Subcutaneous adipose tissue (tissue), 4 donors: ENCODE measurements around the gene ABCG2. TPM values are rescaled to one million over a fixed set of nuclear protein-coding genes. Genes with fewer than 3 reads are reported as not detected.

ENCODE experiments used
- total RNA-seq, 4 donors: library from RNA; depleted of rRNA; stranded (reverse); fragments of >200 nt; gene quantifications; one replicate each; pipeline ENCODE4 v1.1.0, GENCODE V29; 2016
- TF ChIP-seq, protein P1 (sequence below): fragments of 450-650 bp; IDR thresholded peaks from one replicate; pipeline ENCODE4 v1.5.1; 2016; ENCODE audit warnings: low read depth, mild to moderate bottlenecking, control low read depth, antibody characterized with exemption, moderate library complexity

The ABCG2 gene
- total RNA-seq, 4 donors from 2014 or later, result 4.9 to 12.4 (median 5.9) TPM

DNA sequence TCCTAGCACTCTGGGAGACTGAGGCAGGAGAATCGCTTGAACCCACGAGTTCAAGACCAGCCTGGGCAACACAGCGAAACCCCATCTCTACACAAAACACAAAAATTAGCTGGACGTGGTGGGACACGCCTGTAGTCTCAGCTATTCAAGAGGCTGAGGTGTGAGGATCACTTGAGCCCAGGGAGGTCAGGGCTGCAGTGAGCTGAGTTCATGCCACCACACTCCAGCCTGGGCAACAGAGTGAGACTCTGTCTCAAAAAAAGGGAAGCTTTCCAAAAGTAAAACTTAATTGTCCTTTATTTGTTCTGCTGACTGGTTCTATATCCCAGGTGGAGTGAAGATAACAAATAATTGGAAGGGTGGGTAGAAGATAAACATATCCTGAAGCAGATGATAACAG is 45.6 kb downstream of the ABCG2 start:
- TF ChIP-seq, protein P1, sequence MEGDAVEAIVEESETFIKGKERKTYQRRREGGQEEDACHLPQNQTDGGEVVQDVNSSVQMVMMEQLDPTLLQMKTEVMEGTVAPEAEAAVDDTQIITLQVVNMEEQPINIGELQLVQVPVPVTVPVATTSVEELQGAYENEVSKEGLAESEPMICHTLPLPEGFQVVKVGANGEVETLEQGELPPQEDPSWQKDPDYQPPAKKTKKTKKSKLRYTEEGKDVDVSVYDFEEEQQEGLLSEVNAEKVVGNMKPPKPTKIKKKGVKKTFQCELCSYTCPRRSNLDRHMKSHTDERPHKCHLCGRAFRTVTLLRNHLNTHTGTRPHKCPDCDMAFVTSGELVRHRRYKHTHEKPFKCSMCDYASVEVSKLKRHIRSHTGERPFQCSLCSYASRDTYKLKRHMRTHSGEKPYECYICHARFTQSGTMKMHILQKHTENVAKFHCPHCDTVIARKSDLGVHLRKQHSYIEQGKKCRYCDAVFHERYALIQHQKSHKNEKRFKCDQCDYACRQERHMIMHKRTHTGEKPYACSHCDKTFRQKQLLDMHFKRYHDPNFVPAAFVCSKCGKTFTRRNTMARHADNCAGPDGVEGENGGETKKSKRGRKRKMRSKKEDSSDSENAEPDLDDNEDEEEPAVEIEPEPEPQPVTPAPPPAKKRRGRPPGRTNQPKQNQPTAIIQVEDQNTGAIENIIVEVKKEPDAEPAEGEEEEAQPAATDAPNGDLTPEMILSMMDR, result no peak

DNA sequence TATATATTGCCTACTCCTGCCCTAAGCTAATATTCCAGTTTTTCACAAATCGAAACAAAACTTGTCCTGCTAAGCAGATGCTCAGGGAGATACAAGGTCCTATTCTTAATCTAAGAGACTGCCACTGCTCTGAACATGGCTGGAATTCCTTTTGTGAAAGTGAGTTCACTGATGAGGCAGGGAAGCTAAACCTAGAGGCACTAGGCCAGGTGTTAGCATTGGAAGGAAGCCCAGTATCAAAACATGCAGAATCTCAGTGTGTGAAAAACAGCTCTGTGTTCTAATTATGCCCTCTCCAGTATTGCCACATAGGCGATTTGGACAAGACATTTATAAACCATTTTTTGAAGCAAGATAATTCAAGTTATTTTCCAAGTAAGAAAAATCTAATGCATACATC is 47.6 kb downstream of the ABCG2 start:
- TF ChIP-seq, protein P1, result no peak

DNA sequence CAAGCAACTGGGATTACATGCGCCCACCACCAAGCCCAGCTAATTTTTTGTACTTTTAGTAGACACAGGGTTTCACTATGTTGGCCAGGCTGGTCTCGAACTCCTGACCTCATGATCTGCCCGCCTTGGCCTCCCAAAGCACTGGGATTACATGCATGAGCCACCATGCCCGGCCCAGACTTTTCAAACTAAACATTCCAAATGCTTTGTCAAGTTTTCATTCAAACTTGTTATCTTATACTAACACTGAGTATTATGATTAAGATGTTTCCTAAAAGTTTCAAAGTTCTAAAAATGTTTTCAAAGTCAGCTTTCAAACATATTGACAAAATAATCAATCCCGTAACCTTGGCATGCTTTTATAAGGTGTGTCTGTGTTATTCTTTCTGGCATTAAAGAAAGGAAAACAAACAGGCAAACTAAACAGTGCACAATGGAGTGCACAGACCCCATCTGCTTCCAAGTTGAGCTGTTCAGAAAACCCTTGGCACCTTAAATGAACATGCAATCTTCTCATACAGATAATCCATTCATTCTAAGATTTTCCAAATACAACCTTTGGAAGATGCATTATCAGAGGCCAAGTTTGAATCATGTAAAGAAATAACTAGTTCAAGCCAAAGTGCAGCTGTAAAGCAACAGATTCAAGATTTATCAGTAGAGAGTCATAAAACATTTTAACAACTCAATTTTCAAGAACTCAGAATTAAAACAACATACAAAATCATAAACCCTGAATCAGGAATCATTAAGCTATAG is 49.1 kb downstream of the ABCG2 start:
- TF ChIP-seq, protein P1, result no peak

DNA sequence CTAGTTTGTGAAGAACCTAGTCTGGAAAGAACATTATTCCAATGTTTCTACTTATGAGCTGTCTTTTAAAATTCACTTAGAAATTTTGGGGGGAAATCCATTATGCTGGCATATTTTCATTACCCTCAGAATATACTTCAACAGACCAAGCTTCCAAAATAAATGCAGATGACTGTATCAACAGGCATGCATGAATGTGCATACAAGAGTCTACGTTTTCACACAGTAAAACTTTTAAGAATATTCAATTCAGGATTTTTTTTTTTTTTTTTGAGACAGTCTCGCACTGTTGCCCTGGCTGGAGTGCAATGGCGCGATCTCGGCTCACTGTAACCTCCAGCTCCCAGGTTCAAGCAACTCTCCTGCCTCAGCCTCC is 49.7 kb downstream of the ABCG2 start:
- TF ChIP-seq, protein P1, result no peak

DNA sequence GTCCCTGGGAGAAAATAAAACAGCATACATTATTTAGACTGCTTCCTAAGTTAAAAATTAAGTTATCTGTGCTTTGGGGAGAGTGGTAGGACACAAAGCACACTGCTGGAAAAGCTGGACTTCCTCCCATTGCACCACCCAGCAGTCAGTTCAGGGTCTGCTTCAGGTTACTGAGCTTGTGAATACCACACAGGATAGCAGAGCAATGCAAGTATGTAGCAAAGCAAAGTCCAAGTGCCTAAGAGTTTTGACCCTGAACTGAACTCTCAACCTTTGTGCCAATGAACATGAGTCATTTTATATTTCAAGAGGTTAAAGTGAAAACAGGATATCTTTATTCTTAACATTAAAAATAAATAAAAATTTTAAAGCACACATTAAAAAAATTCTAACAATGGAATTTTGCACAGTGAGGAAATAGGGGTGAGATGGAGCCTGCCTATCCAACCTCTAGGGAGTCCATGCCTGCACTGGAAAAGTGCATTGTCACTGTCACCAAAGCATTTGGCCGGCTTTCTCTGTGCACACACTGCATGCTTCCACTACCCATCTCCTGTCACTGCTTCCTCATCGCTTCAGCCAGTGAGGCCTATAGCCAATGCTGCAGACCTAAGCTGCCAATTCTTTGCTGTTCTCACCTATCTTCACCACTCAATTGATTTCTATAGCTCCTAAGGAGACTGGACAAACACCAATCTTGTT is 50.9 kb downstream of the ABCG2 start:
- TF ChIP-seq, protein P1, result no peak

DNA sequence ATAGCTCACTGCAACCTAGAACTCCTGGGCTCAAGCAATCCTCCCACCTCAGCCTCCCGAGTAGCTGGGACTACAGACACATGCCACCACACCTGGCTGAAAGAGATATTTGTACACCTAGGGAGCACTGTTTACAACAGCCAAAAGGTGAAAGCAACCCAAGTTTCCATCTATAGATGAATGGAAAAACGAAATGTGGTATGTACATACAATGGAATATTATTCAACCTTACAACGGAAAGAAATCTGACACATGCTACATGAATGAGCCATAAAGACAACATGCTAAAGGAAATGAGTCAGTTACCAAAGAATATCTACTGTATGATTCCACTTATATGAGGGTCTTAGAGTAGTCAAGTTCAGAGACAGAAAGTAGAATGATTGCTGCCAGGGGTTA is 52.2 kb downstream of the ABCG2 start:
- TF ChIP-seq, protein P1, result no peak

DNA sequence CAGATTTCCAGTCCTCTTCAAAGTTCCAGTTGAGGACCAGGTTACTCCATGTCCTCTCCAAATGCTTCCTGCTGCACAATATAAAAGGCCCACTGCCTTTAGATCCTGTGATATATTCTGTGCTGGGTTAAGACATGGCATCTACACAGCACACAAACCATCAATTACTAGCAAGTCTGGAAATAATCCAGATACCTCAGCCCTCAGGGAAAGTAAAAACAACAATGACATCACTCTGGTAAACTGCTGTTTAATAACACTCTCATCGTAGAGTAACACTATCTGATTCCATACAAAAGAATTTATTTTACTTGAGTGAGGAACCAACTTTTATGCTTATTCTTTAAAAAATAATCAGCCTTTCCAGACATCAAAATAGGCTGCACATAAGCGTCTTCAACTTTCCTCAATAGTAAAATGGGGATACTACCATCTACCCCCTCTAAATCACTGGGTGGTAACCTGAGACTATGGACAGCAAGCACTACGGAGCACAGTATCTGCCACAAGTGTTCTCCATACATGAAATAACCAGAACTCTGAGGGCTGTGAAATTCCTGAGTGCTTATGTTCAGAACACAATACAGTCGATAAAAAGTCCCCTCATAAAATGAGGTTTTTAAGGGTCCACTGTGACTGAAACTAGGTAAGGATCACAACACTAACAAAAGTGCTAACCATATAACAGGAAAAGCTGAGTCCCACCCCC is 53.4 kb downstream of the ABCG2 start:
- TF ChIP-seq, protein P1, result no peak
